WI38 (cell line): ENCODE measurements around the gene BMAL1.

ENCODE experiments used
- H3K4me3 ChIP-seq: 2 replicates; pipeline ENCODE4 v1.5.1; 2011; ENCODE audit warnings: low read depth, mild to moderate bottlenecking, control low read depth, low read length
- TF ChIP-seq, protein P1 (sequence below): IDR thresholded peaks from 2 replicates; pipeline ENCODE4 v1.5.1; 2012; ENCODE audit warnings: low read depth, mild to moderate bottlenecking, control low read depth, low read length

BMAL1 gene

DNA sequence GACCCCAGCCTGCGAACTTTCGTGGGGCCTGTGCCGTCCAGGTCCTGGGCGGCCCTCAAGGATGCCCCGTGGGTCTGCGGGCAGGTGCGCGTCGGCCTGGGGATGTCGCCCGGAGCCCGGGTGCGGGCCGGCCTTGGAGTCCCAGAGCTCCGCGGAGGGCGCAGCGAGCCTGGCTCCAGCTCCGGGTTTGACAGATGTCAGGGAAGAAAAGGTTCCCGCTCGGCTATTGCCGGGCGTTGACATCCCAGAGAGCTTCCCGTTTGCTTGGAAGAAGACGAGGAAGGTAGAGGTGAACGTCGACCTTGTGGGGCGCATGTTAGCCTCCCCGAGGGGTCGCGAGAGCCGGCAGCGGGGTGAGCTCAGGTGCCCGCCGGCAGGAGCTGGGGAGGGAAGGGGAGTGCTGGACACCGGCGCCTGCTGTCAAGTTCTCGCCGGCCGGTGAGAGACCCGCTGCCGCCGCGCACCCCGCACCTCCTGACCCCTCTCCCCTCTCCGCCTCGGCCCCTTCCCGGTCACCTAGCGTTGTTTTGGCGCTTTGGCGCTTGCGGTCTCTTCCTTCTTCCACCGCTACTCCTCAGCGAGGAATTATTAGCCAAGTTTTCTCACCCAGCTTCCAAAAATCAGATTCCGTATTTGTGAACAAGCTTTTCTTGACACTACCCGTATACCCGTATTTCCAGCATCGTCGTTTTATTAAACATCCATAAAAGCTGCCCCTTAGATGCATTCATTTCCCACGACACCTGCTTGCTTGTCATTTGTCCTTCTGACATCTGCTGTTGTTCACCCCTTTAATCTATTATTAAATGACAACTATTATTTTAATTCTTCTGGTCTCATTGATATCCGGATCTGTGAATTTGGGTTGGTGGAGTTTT is 1.3 kb downstream of the BMAL1 start:
- TF ChIP-seq, protein P1, sequence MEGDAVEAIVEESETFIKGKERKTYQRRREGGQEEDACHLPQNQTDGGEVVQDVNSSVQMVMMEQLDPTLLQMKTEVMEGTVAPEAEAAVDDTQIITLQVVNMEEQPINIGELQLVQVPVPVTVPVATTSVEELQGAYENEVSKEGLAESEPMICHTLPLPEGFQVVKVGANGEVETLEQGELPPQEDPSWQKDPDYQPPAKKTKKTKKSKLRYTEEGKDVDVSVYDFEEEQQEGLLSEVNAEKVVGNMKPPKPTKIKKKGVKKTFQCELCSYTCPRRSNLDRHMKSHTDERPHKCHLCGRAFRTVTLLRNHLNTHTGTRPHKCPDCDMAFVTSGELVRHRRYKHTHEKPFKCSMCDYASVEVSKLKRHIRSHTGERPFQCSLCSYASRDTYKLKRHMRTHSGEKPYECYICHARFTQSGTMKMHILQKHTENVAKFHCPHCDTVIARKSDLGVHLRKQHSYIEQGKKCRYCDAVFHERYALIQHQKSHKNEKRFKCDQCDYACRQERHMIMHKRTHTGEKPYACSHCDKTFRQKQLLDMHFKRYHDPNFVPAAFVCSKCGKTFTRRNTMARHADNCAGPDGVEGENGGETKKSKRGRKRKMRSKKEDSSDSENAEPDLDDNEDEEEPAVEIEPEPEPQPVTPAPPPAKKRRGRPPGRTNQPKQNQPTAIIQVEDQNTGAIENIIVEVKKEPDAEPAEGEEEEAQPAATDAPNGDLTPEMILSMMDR, result no peak
- H3K4me3 ChIP-seq, result peak overlapping the region; percentile 89

DNA sequence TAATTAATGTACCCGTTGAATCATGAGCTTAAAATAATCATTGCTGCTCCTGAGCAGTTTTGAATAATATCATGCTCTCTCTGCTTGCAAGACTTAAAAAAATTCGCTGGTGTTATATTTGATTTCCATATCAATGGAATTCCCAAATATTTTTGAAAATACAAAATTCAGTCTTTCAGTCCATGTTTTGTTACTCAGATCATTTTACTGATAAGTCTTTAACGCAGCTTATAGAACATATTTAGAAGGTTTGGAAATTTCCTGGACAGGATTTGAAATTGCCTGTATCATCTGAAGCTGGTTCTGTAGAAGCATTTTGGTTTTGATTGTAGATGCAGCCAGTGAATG is 1.9 kb downstream of the BMAL1 start:
- TF ChIP-seq, protein P1, result no peak
- no peak overlapping the region for H3K4me3 ChIP-seq

DNA sequence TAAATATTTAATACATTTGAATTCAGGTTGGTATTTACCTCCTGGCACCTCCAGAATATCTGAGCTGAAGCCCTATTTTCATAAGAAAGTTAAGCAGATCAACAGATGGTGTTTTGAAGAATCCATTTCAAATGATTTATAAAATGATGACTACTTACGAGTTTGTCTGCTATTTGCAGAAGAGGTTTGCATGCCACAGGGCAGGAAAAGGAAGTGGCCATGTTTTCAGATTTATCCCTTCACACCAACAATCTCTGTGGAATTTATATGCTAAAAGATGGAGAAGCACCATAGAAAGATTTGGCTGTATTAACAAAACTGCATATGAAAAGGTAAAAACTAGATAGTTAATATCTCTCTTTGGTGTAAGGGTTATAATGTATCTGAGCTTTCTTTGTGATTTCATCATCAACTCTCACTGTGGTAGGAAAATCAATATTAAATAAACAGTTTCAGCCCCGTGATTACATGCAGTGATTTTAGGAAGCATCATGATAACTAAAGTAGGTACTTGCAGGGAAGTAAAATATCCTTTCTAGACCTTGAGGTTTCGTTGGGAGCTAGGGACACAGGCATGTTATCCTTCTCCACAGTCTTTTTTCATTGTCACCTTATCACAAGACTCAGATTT is 2.6 kb downstream of the BMAL1 start:
- TF ChIP-seq, protein P1, result no peak
- H3K4me3 ChIP-seq, result no peak overlapping the region

DNA sequence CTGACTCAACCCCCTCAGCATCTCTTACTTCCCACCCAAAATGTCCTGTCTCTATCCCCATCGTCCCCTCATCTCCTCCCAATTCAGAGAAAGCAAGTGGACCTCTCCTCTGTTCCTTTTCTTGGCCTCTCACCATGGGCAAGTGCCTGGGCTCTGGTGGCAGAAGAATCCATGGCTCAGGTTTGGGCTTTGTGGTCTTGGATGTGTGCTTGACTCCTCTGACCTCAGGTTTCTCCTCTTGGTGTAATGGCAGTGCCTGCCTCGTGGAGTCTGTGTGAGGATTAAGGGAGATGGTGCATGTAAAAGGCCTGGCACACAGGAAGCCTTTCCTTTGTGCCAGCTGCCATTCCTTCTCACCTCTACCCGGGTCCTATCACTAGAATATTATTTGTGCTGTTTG is 3.2 kb downstream of the BMAL1 start:
- no peak overlapping the region for H3K4me3 ChIP-seq
- TF ChIP-seq, protein P1, result no peak

DNA sequence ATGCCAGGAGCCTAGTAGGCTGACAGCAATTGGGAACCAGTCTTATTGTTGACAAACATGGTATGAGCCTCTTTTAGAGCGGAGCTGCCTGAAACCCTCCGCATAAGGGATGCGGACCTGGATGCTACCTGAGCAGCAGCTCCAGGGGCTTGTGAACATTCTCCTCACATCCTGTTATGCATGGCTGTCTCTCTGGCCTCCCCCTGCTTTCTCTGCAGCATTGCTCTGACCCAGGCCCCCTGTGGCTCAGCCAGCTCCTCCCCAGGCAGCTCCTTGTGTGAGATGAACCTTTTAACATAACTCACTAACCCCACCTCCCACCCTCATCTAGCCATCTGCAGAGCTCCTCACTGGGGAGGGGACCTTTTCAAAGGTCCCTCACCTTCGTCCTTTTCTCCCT is 6.0 kb downstream of the BMAL1 start:
- TF ChIP-seq, protein P1, result no peak
- no peak overlapping the region for H3K4me3 ChIP-seq

DNA sequence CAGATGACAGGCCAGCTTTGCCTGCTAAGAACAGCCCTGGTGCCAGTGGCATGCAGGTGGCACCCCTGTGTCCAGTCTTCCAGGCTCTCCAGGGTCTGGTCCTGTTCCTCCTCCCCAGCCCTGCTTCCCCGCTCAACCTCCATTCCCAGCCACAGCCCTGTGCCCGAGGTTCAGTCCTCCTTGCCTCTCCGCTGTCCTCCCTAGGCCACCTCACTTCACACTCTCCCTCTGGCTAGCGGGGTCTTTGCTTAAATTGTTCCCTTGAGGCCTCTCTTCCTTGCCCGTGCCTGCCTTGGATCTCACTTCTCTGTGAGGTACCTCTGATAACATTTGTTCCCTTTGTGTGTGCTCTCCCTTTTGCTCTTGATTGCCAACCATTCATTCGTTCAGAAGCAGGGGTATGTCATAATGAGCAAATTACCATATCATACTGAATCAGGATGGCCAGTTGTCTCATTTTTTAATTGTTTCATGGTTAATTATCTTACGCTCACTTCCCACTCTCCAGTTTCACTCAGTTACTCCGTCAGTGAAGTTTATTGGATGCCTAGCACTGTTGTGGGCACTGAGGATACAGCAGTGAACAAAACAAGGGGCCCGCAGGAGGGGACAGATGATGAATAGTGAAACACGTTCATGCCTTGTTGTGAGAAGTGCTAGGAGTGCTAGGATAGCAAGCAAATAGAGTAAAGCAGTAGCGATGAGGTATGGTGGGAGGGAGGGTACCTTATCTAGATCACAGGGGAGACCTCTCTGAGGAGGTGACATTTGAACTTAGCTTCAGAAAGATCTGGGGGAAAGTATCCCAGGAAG is 7.4 kb downstream of the BMAL1 start:
- no peak overlapping the region for H3K4me3 ChIP-seq
- TF ChIP-seq, protein P1, result no peak
